LHCN-M2 (cell line): ENCODE measurements around the gene CUL3. TPM values are rescaled to one million over a fixed set of nuclear protein-coding genes. Genes with fewer than 3 reads are reported as not detected.

Experiments
- DNase-seq: peaks from one replicate; pipeline ENCODE4 v3.0.0-alpha.2; 2012; ENCODE audit warnings: low read depth
- total RNA-seq: library from RNA; depleted of rRNA; stranded (reverse); fragments of >200 nt; gene quantifications from 2 replicates; pipeline ENCODE4 v1.2.3, GENCODE V29; 2014

CUL3 gene
- total RNA-seq, 1 experiment from 2014 or later: 59.2 TPM

- no peak for DNase-seq
Observed at GRCh38 chr2:224580248-224580647, 4.9 kb downstream of the CUL3 start.

DNA sequence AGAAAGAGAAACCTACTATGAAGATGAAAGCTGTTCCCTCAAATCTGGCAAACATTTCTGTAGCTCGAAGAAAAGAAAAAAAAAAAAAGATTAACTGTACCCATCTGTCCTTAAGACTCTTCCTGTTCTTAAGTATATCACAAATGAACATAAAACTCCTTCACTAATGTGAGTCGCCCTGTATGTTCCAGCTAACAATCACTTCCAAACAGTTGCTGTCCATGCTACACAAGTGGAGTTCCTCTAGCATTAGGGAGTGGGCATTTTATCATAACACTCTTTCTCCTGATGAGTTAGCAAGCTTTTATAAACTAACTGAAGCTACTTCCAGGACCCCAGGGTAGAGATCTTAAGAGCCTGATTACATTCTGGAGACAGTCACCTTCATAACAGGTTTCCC lies 5.8 kb downstream of the CUL3 start:
- peak; percentile 35 for DNase-seq

- DNase-seq: no peak
Observed at GRCh38 chr2:224577541-224577940, 7.6 kb downstream of the CUL3 start.

GRCh38 chr2:224576088-224576715 lies 9.0 kb downstream of the CUL3 start:
- DNase-seq: no peak

GRCh38 chr2:224574423-224575084 lies 10.6 kb downstream of the CUL3 start:
- no peak for DNase-seq

DNA sequence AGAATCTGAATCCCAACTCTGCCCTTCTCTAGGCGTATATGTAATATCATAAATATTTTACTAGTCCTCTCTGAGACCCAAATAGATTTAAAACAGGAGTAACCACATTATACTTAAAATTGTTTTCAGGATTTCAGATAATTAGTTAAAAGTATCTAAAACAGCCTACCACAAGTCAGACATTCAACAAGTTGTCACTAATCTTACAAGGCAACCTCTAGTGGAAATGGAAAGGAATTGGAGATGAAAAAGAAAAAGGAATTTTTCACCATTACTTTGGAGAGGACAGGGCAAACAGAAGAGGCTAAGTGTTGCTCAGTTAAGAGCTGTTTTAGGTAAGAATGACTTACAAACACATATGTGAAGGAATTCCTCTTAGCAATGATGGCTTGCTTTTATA lies 11.4 kb downstream of the CUL3 start:
- DNase-seq: no peak

DNA sequence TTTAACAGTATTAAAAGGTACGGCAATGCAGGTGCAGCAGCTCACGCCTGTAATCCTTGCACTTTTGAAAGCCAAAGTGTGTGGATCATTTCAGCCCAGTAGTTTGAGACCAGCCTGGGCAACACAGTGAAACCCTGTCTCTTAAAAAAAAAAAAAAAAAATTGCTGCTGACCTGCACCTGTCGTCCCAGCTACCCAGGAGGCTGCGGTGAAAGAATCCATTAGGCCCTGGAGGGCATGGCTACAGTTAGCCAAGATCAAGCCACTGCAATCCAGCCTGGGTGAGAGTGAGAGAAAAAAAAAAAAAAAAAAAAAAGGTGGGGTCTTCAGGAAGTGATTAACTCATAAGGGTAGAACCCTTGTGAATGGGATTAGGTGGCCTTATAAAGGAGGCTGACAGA lies 12.8 kb downstream of the CUL3 start:
- DNase-seq: no peak

GRCh38 chr2:224570328-224570993 lies 14.7 kb downstream of the CUL3 start:
- DNase-seq: no peak

DNA sequence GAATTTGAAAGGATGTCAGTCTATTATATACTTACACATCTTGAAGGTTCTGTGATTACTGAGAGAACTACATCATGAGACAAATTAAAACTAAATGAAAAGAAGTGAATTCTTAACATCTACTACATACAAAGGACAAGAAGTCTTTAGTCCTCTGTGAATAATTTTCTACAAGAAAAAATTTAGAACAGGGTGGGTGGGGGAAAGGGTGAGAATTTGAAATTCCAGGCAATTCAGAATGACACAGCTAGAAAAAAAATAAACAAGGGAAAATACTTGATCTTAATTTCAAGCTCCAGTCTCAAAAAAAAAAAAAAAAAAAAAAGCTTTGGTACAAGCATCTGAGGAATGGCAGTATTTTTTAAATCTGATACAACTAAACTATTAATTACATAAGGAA lies 15.5 kb downstream of the CUL3 start:
- DNase-seq: no peak

GRCh38 chr2:224565452-224566035 lies 19.6 kb downstream of the CUL3 start:
- no peak for DNase-seq

DNA sequence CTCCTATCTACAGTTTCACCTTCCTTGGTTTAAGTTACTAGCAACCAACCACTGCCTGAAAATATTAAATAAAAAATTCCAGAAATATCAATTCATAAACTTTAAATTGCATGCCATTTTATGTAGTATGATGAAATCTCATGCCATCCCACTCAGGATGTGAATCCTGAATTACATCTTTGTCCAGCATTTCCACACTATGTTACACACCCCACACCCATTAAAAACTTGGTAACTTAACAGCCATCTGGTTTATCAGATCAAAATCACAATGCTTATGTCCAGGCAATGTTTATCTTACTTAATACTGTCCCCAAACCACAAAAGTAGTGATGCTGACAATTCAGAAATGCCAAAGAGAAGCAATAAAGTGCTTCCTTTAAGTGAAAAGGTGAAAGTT lies 21.6 kb downstream of the CUL3 start:
- no peak for DNase-seq

- no peak for DNase-seq
Observed at GRCh38 chr2:224562831-224563230, 22.3 kb downstream of the CUL3 start.

DNA sequence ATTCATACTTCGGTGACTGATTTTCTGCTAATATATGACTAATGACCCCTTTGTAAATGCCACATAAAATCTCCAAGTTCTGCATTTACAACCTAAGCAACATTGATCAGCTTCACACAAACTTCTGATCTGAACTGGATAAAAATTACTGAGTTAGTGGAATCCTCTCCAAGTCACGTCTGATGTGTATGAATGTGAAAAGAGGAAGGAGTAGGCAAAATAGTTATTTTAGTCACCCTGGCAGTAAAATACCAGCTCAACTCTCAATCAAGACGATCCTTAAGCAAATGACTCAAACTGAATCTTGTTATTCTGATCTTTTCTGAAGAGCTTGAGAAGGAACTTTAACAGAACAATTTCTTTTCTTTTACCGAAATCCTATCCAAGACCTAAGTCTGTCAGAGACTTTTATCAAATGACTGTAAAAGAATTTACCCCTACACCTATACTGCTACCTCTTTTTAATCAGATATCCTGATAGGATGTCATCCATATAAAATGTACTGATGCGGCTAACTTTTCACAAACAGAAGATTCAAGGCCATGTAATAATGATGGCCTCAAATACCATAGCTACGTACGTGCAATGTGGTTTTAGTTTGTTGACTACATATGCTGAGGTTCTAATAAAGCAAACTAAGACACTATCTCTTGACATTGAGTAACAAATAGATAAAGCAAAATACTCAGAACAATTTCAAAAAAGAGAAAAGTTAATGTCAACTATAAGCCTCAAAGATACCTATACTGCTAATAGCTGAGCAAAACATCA lies 23.7 kb downstream of the CUL3 start:
- no peak for DNase-seq

GRCh38 chr2:224560549-224560948 lies 24.6 kb downstream of the CUL3 start:
- DNase-seq: no peak

DNA sequence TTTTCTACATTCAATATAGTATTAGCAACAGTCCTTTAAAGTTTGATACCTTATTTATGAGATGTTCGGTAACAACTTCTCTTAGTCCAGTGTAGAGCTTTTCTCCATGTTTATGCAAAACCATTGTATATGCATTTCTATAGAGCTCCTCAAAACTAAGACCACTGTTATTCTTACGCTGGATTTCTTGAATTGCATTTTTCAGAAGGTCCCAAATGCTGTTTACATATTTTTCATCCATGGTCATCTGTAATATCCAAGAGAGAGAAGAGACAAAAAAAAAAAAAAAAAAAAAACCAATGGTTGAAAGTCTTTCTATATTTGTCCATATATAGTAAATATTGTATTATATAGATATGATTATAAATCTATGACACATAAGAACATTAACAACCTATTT lies 27.6 kb downstream of the CUL3 start:
- no peak for DNase-seq

GRCh38 chr2:224556381-224556780 lies 28.8 kb downstream of the CUL3 start:
- DNase-seq: no peak

DNA sequence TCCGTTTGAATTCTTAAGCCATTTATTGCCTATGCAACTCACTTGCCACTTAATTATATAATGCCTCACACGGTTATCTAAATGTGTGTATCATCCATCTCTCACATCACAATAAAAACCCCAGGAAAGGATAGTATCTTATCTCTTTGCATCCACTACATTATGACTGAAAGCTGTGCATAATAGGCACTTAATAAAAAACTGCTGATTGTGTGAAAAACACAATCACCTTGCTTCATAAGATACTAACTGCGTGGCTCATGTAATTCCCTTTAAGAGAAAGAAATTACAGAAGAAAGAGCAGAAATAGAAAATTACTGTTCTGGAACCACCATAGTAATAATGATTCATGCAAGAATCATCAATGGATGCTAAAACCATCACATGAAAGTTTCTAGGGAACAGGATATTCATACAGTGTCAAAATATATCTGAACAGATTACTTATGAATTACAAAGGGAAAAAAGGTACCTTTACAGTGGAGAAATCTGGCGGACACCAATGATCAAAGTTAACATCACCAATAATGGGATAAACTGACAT lies 29.3 kb downstream of the CUL3 start:
- DNase-seq: no peak

GRCh38 chr2:224552771-224553170 lies 32.4 kb downstream of the CUL3 start:
- DNase-seq: no peak

DNA sequence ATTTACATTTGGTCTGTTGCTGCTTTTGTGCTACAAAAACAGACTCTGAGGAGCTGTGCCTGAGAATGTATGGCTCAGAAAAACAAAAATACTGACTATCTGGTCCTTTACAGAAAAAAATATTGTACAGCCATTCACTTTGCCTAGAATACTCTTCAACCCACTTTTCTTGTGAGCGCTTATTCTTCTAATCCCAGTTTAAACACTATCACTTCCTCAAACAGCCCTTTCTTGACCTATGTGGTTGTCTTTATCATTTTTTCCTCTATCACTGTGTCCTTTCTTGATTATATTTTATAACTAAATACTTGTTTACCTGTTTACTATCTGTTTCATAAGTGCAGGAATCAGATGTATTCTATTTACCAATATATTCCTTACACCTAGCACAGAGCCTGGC lies 33.5 kb downstream of the CUL3 start:
- DNase-seq: no peak

DNA sequence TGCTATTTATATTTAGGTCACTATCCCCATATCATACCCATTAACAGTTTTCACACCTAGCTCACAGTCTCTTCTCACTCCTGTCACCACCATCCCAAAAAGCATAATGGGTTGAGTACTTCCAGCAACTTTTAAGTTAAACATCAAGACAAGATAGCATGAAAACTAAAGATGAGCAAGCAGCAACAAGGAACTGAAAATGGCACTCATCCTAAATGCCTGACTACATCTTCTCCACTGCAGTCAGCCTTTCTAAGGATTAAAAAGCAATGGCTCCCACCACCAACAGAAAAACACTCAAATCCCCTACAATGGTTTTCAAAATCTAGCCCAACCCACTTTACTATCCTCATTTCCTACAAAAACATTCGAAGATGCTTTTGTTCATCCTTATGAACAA lies 38.2 kb downstream of the CUL3 start:
- DNase-seq: no peak

DNA sequence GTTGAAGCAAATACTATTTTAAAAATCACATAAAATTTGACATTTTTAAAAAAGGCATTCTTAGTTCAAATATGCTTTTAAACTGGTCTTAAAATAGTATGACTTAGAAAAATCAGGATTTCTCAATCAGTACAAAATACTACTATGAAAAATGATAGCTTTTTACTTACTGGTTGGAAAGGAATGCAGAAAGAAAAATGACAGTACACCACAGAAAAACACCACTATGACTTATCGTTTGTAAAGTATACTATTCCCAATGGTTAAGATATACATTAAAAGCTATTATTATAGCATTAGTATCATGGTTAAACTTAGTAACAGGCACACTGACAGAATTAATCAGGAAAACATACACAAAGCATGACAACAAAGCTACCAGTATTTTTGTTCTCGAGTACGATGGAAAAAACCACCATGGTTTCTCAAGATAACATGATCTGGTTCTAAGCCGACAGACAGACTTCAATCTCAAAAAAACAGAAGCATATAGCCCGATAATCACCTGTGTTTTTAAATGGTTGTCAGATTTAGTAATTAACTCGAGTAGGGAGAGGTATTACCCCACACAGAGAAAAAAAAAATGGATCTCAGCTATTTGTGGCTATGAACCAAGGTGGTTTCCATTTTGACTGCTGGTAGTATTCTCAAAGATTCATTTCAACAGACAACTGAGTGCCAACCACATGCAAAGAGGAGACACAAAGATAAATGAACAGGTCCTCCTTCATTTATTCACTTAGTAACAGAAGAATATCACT lies 39.1 kb downstream of the CUL3 start:
- DNase-seq: peak; percentile 55
